Calu3 (cell line): ENCODE measurements around the gene CBLIF. TPM values are rescaled to one million over a fixed set of nuclear protein-coding genes. Genes with fewer than 3 reads are reported as not detected.

ENCODE experiments used
- BruUV-seq: library from RNA; stranded (reverse); fragments of 400-500 nt; replicated peaks from 2 replicates; lab custom pipeline; 2021; lab: Mats Ljungman, UMichigan
- CTCF ChIA-PET: fragments of 300-600 bp; sonication (Branson Sonifier 250); formaldehyde crosslinking; loops from one replicate; lab custom pipeline; 2022; ENCODE audit warnings: antibody characterized with exemption; lab: Charles Lee
- DNase-seq: peaks from one replicate; pipeline ENCODE4 v3.0.0; 2022
- H3K27ac Mint-ChIP-seq: one replicate; pipeline ENCODE4 v1.8.0; 2022; ENCODE audit warnings: mixed read lengths; ENCODE audit not compliant: unreplicated experiment
- H3K27me3 Mint-ChIP-seq: one replicate; pipeline ENCODE4 v1.8.0; 2022; ENCODE audit warnings: mixed read lengths; ENCODE audit not compliant: unreplicated experiment
- H3K36me3 Mint-ChIP-seq: one replicate; pipeline ENCODE4 v1.8.0; 2022; ENCODE audit warnings: mild to moderate bottlenecking, moderate library complexity, mixed read lengths; ENCODE audit not compliant: insufficient read depth, unreplicated experiment
- H3K4me1 Mint-ChIP-seq: one replicate; pipeline ENCODE4 v1.8.0; 2022; ENCODE audit warnings: mild to moderate bottlenecking, low read depth, mixed read lengths; ENCODE audit not compliant: unreplicated experiment
- H3K4me3 Mint-ChIP-seq: one replicate; pipeline ENCODE4 v1.8.0; 2022; ENCODE audit warnings: mild to moderate bottlenecking, low read depth, moderate library complexity, mixed read lengths; ENCODE audit not compliant: unreplicated experiment
- H3K9me3 Mint-ChIP-seq: one replicate; pipeline ENCODE4 v1.8.0; 2022; ENCODE audit warnings: low read depth, mixed read lengths; ENCODE audit not compliant: unreplicated experiment
- intact Hi-C: fragments of 100-400 bp; cut with micrococcal nuclease; formaldehyde crosslinking; loops from one replicate; pipeline ENCODE4 v1.10.0; 2022; ENCODE audit not compliant: unreplicated experiment
- total RNA-seq: library from RNA; stranded (reverse); gene quantifications from 2 replicates; pipeline ENCODE4 v1.2.3, GENCODE V29; 2022
- TF ChIP-seq, protein P1 (sequence below): fragments of 200-600 bp; IDR thresholded peaks from one replicate; pipeline ENCODE4 v1.8.0; 2022; ENCODE audit warnings: antibody characterized with exemption; ENCODE audit not compliant: unreplicated experiment

CBLIF gene
- total RNA-seq, 1 experiment from 2014 or later: not detected

GRCh38 chr11:59800390-59801025 lies 44.8 kb downstream of the CBLIF start:
- no TSS peak for BruUV-seq
- no peak for DNase-seq
- TF ChIP-seq, protein P1, sequence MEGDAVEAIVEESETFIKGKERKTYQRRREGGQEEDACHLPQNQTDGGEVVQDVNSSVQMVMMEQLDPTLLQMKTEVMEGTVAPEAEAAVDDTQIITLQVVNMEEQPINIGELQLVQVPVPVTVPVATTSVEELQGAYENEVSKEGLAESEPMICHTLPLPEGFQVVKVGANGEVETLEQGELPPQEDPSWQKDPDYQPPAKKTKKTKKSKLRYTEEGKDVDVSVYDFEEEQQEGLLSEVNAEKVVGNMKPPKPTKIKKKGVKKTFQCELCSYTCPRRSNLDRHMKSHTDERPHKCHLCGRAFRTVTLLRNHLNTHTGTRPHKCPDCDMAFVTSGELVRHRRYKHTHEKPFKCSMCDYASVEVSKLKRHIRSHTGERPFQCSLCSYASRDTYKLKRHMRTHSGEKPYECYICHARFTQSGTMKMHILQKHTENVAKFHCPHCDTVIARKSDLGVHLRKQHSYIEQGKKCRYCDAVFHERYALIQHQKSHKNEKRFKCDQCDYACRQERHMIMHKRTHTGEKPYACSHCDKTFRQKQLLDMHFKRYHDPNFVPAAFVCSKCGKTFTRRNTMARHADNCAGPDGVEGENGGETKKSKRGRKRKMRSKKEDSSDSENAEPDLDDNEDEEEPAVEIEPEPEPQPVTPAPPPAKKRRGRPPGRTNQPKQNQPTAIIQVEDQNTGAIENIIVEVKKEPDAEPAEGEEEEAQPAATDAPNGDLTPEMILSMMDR: no peak
- no peaks in the 10 kb centered on the region for H3K27me3 Mint-ChIP-seq
- intact Hi-C loops: loop anchor here (5.0 kb wide), 1 partner anchor 153 kb away; no protein-coding TSS in a partner anchor
- peaks cover 16% of the 10 kb centered on the region for H3K4me1 Mint-ChIP-seq
- H3K36me3 Mint-ChIP-seq: peaks cover 35% of the 10 kb centered on the region
- H3K4me3 Mint-ChIP-seq: no peak overlapping the region
- CTCF ChIA-PET: interaction anchor here (1.8 kb wide), 1 partner anchor 46 kb away, joined by 14 read pairs; the partner anchor contains the start of gene STX3
- H3K27ac Mint-ChIP-seq: no peak overlapping the region
- H3K9me3 Mint-ChIP-seq: no peaks in the 10 kb centered on the region

- no peaks in the 10 kb centered on the region for H3K4me1 Mint-ChIP-seq
- no peak overlapping the region for H3K4me3 Mint-ChIP-seq
- DNase-seq: no peak
- BruUV-seq: no TSS peak
- H3K9me3 Mint-ChIP-seq: no peaks in the 10 kb centered on the region
- intact Hi-C loops: no loop called here
- TF ChIP-seq, protein P1: no peak
- peaks cover 39% of the 10 kb centered on the region for H3K36me3 Mint-ChIP-seq
- no peaks in the 10 kb centered on the region for H3K27me3 Mint-ChIP-seq
- CTCF ChIA-PET: interaction anchor here (1.0 kb wide), 1 partner anchor 38 kb away, joined by 3 read pairs; no protein-coding TSS in a partner anchor
- H3K27ac Mint-ChIP-seq: no peak overlapping the region
Observed at GRCh38 chr11:59794417-59794816, 50.9 kb downstream of the CBLIF start.

DNA sequence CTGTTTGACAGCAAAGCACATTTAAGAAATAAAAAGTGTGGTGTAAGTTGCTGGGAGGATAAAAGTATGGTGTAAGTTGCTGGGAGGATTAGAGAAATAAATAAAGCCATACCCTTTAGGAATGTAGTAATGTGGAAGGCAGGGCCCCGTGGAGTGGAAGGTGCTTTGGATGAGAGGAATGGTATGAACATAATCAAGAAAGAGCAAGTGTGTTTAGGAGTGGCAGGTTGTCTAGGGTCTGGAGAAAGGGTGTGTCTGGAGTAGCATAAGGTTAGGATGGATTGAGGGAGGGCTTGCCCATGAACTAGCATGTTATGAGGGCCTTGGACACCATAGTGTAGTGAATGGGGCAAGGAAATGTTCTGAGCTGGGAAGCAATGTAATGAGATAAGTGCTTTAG lies 52.8 kb downstream of the CBLIF start:
- no peaks in the 10 kb centered on the region for H3K27me3 Mint-ChIP-seq
- no peak overlapping the region for H3K4me3 Mint-ChIP-seq
- H3K9me3 Mint-ChIP-seq: no peaks in the 10 kb centered on the region
- DNase-seq: no peak
- intact Hi-C loops: no loop called here
- no TSS peak for BruUV-seq
- TF ChIP-seq, protein P1: no peak
- H3K4me1 Mint-ChIP-seq: peaks cover 9% of the 10 kb centered on the region
- H3K36me3 Mint-ChIP-seq: peaks cover 39% of the 10 kb centered on the region
- CTCF ChIA-PET: no interaction called here
- no peak overlapping the region for H3K27ac Mint-ChIP-seq

DNA sequence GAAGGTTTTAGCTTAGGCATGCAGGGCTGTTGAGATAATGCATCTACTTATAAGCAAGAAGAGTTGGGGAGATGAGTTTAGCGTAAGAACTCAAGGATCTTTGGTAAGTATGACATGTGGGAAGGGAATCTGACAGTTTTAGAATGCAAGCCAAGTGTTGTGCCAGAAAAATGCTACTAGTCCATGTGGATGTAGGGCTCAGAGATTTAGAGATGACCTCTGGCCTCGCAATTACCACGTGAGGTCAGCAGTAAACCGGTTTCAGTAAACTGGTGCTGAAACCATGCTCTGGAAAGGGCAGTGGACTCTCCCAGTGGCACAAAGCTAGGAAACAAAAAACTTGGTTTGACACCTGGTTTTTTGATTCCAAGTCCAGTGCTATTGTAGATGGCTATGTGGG lies 53.7 kb downstream of the CBLIF start:
- CTCF ChIA-PET: no interaction called here
- Mint-ChIP-seq H3K4me1 (peaks cover 18% of the 10 kb centered on the region), H3K27me3 (no peaks in the 10 kb centered on the region), H3K9me3 (no peaks in the 10 kb centered on the region), H3K27ac (no peak overlapping the region), H3K36me3 (peaks cover 47% of the 10 kb centered on the region), H3K4me3 (no peak overlapping the region)
- no peak for DNase-seq
- BruUV-seq: no TSS peak
- intact Hi-C loops: no loop called here
- TF ChIP-seq, protein P1: no peak
